PFSK-1 (cell line): ENCODE measurements around the gene PHF20.

ENCODE experiments used
- FOXP2 ChIP-seq: optimal IDR thresholded peaks from 2 replicates; pipeline ENCODE3; 2011; ENCODE audit warnings: borderline replicate concordance, control low read depth, inconsistent platforms; ENCODE audit not compliant: insufficient read depth; ENCODE audit errors: extremely low read length, extremely low read depth
- POLR2AphosphoS5 ChIP-seq: IDR thresholded peaks from 2 replicates; pipeline ENCODE4 v1.6.1; 2012; ENCODE audit warnings: low read depth, mild to moderate bottlenecking, control low read depth, low read length, moderate library complexity
- REST ChIP-seq, 2 experiments: IDR thresholded peaks; 2 replicates each; pipeline versions ENCODE4 v1.6.1 to v1.8.0; 2011 to 2012; ENCODE audit warnings: low read depth in 2 of 2, low read length in 2 of 2, control low read depth in 1 of 2, inconsistent platforms in 1 of 2, mild to moderate bottlenecking in 1 of 2, moderate library complexity in 1 of 2; ENCODE audit not compliant: insufficient read depth in 1 of 2
- SIN3A ChIP-seq: IDR thresholded peaks from 2 replicates; pipeline ENCODE4 v1.6.1; 2012; ENCODE audit warnings: mild to moderate bottlenecking, low read length, moderate library complexity, borderline replicate concordance; ENCODE audit not compliant: insufficient read depth
- TAF1 ChIP-seq: IDR thresholded peaks from 2 replicates; pipeline ENCODE4 v1.6.1; 2012; ENCODE audit warnings: low read length, control low read depth, borderline replicate concordance; ENCODE audit not compliant: insufficient read depth

The PHF20 gene

GRCh38 chr20:35901678-35902544 is 130.1 kb downstream of the PHF20 start:
- no peak for TF ChIP-seq TAF1
- no peak for TF ChIP-seq SIN3A
- no peak for TF ChIP-seq FOXP2
- TF ChIP-seq REST (IDR thresholded peaks at IDR 0.05; ENCODE audit: insufficient read depth in 1 of 2, low read depth in 2 of 2, low read length in 2 of 2): no peak
- TF ChIP-seq POLR2AphosphoS5: no peak

GRCh38 chr20:35902545-35902941 is 130.7 kb downstream of the PHF20 start:
- TF ChIP-seq REST (IDR thresholded peaks at IDR 0.05; ENCODE audit: insufficient read depth in 1 of 2, low read depth in 2 of 2, low read length in 2 of 2) (no peak), TAF1 (no peak), SIN3A (no peak), FOXP2 (no peak), POLR2AphosphoS5 (no peak)

GRCh38 chr20:35903843-35904242 is 132.0 kb downstream of the PHF20 start:
- TF ChIP-seq SIN3A (no peak), FOXP2 (no peak), TAF1 (no peak), REST (IDR thresholded peaks at IDR 0.05; ENCODE audit: insufficient read depth in 1 of 2, low read depth in 2 of 2, low read length in 2 of 2) (no peak), POLR2AphosphoS5 (no peak)

GRCh38 chr20:35904982-35905663 is 133.3 kb downstream of the PHF20 start:
- no peak for TF ChIP-seq FOXP2
- no peak for TF ChIP-seq REST (IDR thresholded peaks at IDR 0.05; ENCODE audit: insufficient read depth in 1 of 2, low read depth in 2 of 2, low read length in 2 of 2)
- TF ChIP-seq TAF1: no peak
- TF ChIP-seq POLR2AphosphoS5: no peak
- no peak for TF ChIP-seq SIN3A
